Measurements from ENCODE around the gene AURKB.
"Not testable (repeated sequence)": the region's sequence is repeated elsewhere in the genome, so short reads cannot be mapped to it uniquely, and the experiment has no call there.

AURKB gene

GRCh38 chr17:8175795-8176196, 34.6 kb downstream of the AURKB start:
- H3K4me1 ChIP-seq (ENCODE audit: control insufficient read depth in 5 of 5, insufficient read depth in 5 of 5, low read length in 5 of 5), result peaks cover 3 to 35% (median 29%) of the 10 kb centered on the region in 5 donors
- H3K27me3 ChIP-seq (ENCODE audit: control insufficient read depth in 5 of 5, insufficient read depth in 4 of 5, low read length in 5 of 5), result no peaks in the 10 kb centered on the region
- H3K4me3 ChIP-seq (ENCODE audit: low read depth in 1 of 5, low read length in 5 of 5), result peak overlapping the region; percentile 67 to 84 (median 76)
- H3K9ac ChIP-seq (ENCODE audit: low read length in 5 of 5), result peak overlapping the region; percentile 26 to 89 (median 81)
- H3K9me3 ChIP-seq (ENCODE audit: control insufficient read depth in 5 of 5, low read length in 5 of 5), result no peaks in the 10 kb centered on the region
- H3K36me3 ChIP-seq (ENCODE audit: control insufficient read depth in 5 of 5, insufficient read depth in 5 of 5, low read length in 5 of 5), result no peaks in the 10 kb centered on the region
- H3K27ac ChIP-seq (ENCODE audit: low read depth, low read length), result peak overlapping the region; percentile 62

DNA sequence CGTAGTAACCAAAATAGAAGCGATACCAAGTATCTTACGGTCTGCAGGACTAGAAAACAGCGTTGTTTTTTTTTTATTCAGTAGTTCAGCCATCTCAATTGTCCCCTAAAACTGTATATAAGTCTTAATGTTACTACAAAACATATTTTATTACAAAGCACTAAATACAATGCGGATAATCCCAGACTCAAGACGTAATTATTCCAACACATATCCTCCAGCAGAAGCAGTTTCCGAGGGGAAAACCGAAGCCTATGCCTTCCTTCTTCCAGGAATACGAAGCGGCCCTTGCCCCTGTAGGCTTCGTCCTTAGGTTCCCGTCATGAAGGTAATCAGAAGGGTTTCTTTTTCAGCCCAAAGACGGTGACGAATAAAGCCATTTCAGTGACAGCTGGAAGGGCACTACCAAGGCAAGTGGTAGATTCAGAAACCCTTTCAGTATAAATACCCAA, 36.5 kb downstream of the AURKB start:
- peak overlapping the region in 3 of 5 donors; percentile 66 to 80 (median 75) for H3K9ac ChIP-seq (ENCODE audit: low read length in 5 of 5)
- H3K36me3 ChIP-seq (ENCODE audit: control insufficient read depth in 5 of 5, insufficient read depth in 5 of 5, low read length in 5 of 5), result no peaks in the 10 kb centered on the region
- peaks cover 3 to 35% (median 29%) of the 10 kb centered on the region in 5 donors for H3K4me1 ChIP-seq (ENCODE audit: control insufficient read depth in 5 of 5, insufficient read depth in 5 of 5, low read length in 5 of 5)
- no peaks in the 10 kb centered on the region for H3K27me3 ChIP-seq (ENCODE audit: control insufficient read depth in 5 of 5, insufficient read depth in 4 of 5, low read length in 5 of 5)
- peak overlapping the region; percentile 94 for H3K27ac ChIP-seq (ENCODE audit: low read depth, low read length)
- no peaks in the 10 kb centered on the region for H3K9me3 ChIP-seq (ENCODE audit: control insufficient read depth in 5 of 5, low read length in 5 of 5)
- peak overlapping the region; percentile 40 to 73 (median 58) for H3K4me3 ChIP-seq (ENCODE audit: low read depth in 1 of 5, low read length in 5 of 5)

- H3K27me3 ChIP-seq (ENCODE audit: control insufficient read depth in 5 of 5, insufficient read depth in 4 of 5, low read length in 5 of 5), result no peaks in the 10 kb centered on the region
- H3K4me1 ChIP-seq (ENCODE audit: control insufficient read depth in 5 of 5, insufficient read depth in 5 of 5, low read length in 5 of 5), result peaks cover 3 to 35% (median 29%) of the 10 kb centered on the region in 5 donors
- peak overlapping the region; percentile 94 for H3K27ac ChIP-seq (ENCODE audit: low read depth, low read length)
- no peaks in the 10 kb centered on the region for H3K36me3 ChIP-seq (ENCODE audit: control insufficient read depth in 5 of 5, insufficient read depth in 5 of 5, low read length in 5 of 5)
- H3K9me3 ChIP-seq (ENCODE audit: control insufficient read depth in 5 of 5, low read length in 5 of 5), result no peaks in the 10 kb centered on the region
- H3K4me3 ChIP-seq (ENCODE audit: low read depth in 1 of 5, low read length in 5 of 5), result peak overlapping the region; percentile 40 to 73 (median 58)
- H3K9ac ChIP-seq (ENCODE audit: low read length in 5 of 5), result peak overlapping the region; percentile 57 to 80 (median 66)
These were observed 37.1 kb downstream of the AURKB start for GRCh38 chr17:8173056-8173870.

GRCh38 chr17:8170186-8170585, 40.2 kb downstream of the AURKB start:
- H3K36me3 ChIP-seq (ENCODE audit: control insufficient read depth in 5 of 5, insufficient read depth in 5 of 5, low read length in 5 of 5); H3K4me3 ChIP-seq (ENCODE audit: low read depth in 1 of 5, low read length in 5 of 5); H3K9me3 ChIP-seq (ENCODE audit: control insufficient read depth in 5 of 5, low read length in 5 of 5); H3K27ac ChIP-seq (ENCODE audit: low read depth, low read length); H3K27me3 ChIP-seq (ENCODE audit: control insufficient read depth in 5 of 5, insufficient read depth in 4 of 5, low read length in 5 of 5); H3K9ac ChIP-seq (ENCODE audit: low read length in 5 of 5): not testable (repeated sequence)
- H3K4me1 ChIP-seq (ENCODE audit: control insufficient read depth in 5 of 5, insufficient read depth in 5 of 5, low read length in 5 of 5), result peaks cover 0 to 17% (median 9%) of the 10 kb centered on the region in 5 donors

DNA sequence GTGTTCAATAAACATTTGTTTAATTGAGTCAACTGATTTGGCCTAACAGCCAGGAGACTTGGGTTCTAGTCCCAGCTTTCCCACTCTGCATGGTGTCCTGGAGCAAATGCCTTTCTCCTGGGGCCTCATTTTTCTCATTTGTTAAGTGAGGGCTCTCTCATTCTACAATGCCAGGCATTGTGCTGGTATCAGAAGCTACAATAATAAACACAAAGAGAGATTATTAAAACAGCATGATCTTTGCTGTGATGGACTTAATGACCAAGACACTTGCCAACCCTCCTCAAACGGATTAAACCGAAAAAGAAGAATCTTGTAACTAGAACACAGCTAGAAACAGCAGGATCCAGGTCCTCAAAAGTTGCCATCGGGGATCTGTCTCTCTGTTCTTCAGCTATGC, 42.8 kb downstream of the AURKB start:
- Histone ChIP-seq H3K9me3 (ENCODE audit: control insufficient read depth in 5 of 5, low read length in 5 of 5) (no peaks in the 10 kb centered on the region), H3K36me3 (ENCODE audit: control insufficient read depth in 5 of 5, insufficient read depth in 5 of 5, low read length in 5 of 5) (no peaks in the 10 kb centered on the region), H3K27ac (ENCODE audit: low read depth, low read length) (no peak overlapping the region), H3K27me3 (ENCODE audit: control insufficient read depth in 5 of 5, insufficient read depth in 4 of 5, low read length in 5 of 5) (no peaks in the 10 kb centered on the region), H3K4me3 (ENCODE audit: low read depth in 1 of 5, low read length in 5 of 5) (no peak overlapping the region), H3K4me1 (ENCODE audit: control insufficient read depth in 5 of 5, insufficient read depth in 5 of 5, low read length in 5 of 5) (peaks cover 5 to 23% (median 18%) of the 10 kb centered on the region in 5 donors), H3K9ac (ENCODE audit: low read length in 5 of 5) (no peak overlapping the region)

- no peak overlapping the region for H3K4me3 ChIP-seq (ENCODE audit: low read depth in 1 of 5, low read length in 5 of 5)
- no peaks in the 10 kb centered on the region for H3K27me3 ChIP-seq (ENCODE audit: control insufficient read depth in 5 of 5, insufficient read depth in 4 of 5, low read length in 5 of 5)
- H3K9ac ChIP-seq (ENCODE audit: low read length in 5 of 5), result no peak overlapping the region
- no peaks in the 10 kb centered on the region for H3K9me3 ChIP-seq (ENCODE audit: control insufficient read depth in 5 of 5, low read length in 5 of 5)
- H3K27ac ChIP-seq (ENCODE audit: low read depth, low read length), result no peak overlapping the region
- peaks cover 0 to 1% (median 0%) of the 10 kb centered on the region in 5 donors for H3K36me3 ChIP-seq (ENCODE audit: control insufficient read depth in 5 of 5, insufficient read depth in 5 of 5, low read length in 5 of 5)
- peaks cover 8 to 28% (median 25%) of the 10 kb centered on the region in 5 donors for H3K4me1 ChIP-seq (ENCODE audit: control insufficient read depth in 5 of 5, insufficient read depth in 5 of 5, low read length in 5 of 5)
These were observed 43.6 kb downstream of the AURKB start for GRCh38 chr17:8166731-8167130.

DNA sequence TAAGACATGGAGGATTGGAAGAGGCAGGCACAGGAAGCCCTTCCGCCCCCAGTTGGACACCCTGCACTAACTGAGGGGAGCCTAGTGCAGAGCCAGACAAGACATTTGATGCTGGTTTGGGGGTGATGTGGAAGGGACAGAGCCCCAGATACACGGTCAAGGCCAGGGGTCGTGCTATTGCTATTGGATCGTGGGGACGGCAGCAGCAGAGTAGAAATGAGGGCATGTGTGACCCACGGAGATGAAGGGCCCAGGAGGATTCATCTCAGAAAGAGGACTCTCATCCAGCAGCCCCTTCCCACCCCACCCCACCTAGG, 45.6 kb downstream of the AURKB start:
- Histone ChIP-seq H3K36me3 (ENCODE audit: control insufficient read depth in 5 of 5, insufficient read depth in 5 of 5, low read length in 5 of 5) (peaks cover 2 to 20% (median 15%) of the 10 kb centered on the region in 5 donors), H3K9ac (ENCODE audit: low read length in 5 of 5) (peak overlapping the region in 2 of 5 donors; percentile 12 to 33), H3K4me1 (ENCODE audit: control insufficient read depth in 5 of 5, insufficient read depth in 5 of 5, low read length in 5 of 5) (peaks cover 10 to 43% (median 40%) of the 10 kb centered on the region in 5 donors), H3K27ac (ENCODE audit: low read depth, low read length) (peak overlapping the region; percentile 93), H3K9me3 (ENCODE audit: control insufficient read depth in 5 of 5, low read length in 5 of 5) (no peaks in the 10 kb centered on the region), H3K4me3 (ENCODE audit: low read depth in 1 of 5, low read length in 5 of 5) (peak overlapping the region in 1 of 5 donors; percentile 92), H3K27me3 (ENCODE audit: control insufficient read depth in 5 of 5, insufficient read depth in 4 of 5, low read length in 5 of 5) (no peaks in the 10 kb centered on the region)

- peaks cover 10 to 46% (median 40%) of the 10 kb centered on the region in 5 donors for H3K4me1 ChIP-seq (ENCODE audit: control insufficient read depth in 5 of 5, insufficient read depth in 5 of 5, low read length in 5 of 5)
- no peaks in the 10 kb centered on the region for H3K27me3 ChIP-seq (ENCODE audit: control insufficient read depth in 5 of 5, insufficient read depth in 4 of 5, low read length in 5 of 5)
- H3K9me3 ChIP-seq (ENCODE audit: control insufficient read depth in 5 of 5, low read length in 5 of 5), result no peaks in the 10 kb centered on the region
- peak overlapping the region; percentile 93 for H3K27ac ChIP-seq (ENCODE audit: low read depth, low read length)
- H3K4me3 ChIP-seq (ENCODE audit: low read depth in 1 of 5, low read length in 5 of 5), result peak overlapping the region in 4 of 5 donors; percentile 14 to 92 (median 30)
- peaks cover 2 to 26% (median 21%) of the 10 kb centered on the region in 5 donors for H3K36me3 ChIP-seq (ENCODE audit: control insufficient read depth in 5 of 5, insufficient read depth in 5 of 5, low read length in 5 of 5)
- H3K9ac ChIP-seq (ENCODE audit: low read length in 5 of 5), result peak overlapping the region; percentile 22 to 77 (median 39)
These were observed 46.2 kb downstream of the AURKB start for GRCh38 chr17:8163978-8164814.

GRCh38 chr17:8162997-8163977, 47.1 kb downstream of the AURKB start:
- H3K27me3 ChIP-seq (ENCODE audit: control insufficient read depth in 5 of 5, insufficient read depth in 4 of 5, low read length in 5 of 5), result no peaks in the 10 kb centered on the region
- H3K9ac ChIP-seq (ENCODE audit: low read length in 5 of 5), result peak overlapping the region in 4 of 5 donors; percentile 65 to 77 (median 72)
- peaks cover 10 to 51% (median 46%) of the 10 kb centered on the region in 5 donors for H3K4me1 ChIP-seq (ENCODE audit: control insufficient read depth in 5 of 5, insufficient read depth in 5 of 5, low read length in 5 of 5)
- peak overlapping the region; percentile 93 for H3K27ac ChIP-seq (ENCODE audit: low read depth, low read length)
- peaks cover 2 to 28% (median 25%) of the 10 kb centered on the region in 5 donors for H3K36me3 ChIP-seq (ENCODE audit: control insufficient read depth in 5 of 5, insufficient read depth in 5 of 5, low read length in 5 of 5)
- no peaks in the 10 kb centered on the region for H3K9me3 ChIP-seq (ENCODE audit: control insufficient read depth in 5 of 5, low read length in 5 of 5)
- peak overlapping the region; percentile 37 to 97 (median 65) for H3K4me3 ChIP-seq (ENCODE audit: low read depth in 1 of 5, low read length in 5 of 5)

Measured in subcutaneous abdominal adipose tissue (tissue), 5 donors.